Measurements from ENCODE around the gene WIPF1.

GRCh38 chr2:174630107-174630506 is 32.5 kb upstream of the WIPF1 start:
- no peak for TF ChIP-seq CTCF (IDR thresholded peaks at IDR 0.05; ENCODE audit: borderline replicate concordance, extremely low read depth, low read length, poor library complexity, severe bottlenecking)
- TF ChIP-seq EZH2 (IDR thresholded peaks at IDR 0.05; ENCODE audit: borderline replicate concordance, low read depth, low read length, severe bottlenecking), result no peak
